IMR-90 (cell line): ENCODE measurements around the gene COL18A1. TPM values are rescaled to one million over a fixed set of nuclear protein-coding genes. Genes with fewer than 3 reads are reported as not detected.

Experiments used
- ATAC-seq: fragments of 200-7000 bp; cut with Tn5 transposase; 2 replicates; pipeline ENCODE4 v1.9.1; 2020; ENCODE audit warnings: low read depth, mild to moderate bottlenecking, moderate library complexity
- BruUV-seq: library from RNA; stranded (reverse); fragments of 400-500 nt; replicated peaks from 2 replicates; lab custom pipeline; 2021; lab: Mats Ljungman, UMichigan
- CTCF ChIA-PET: fragments of 300-600 bp; formaldehyde crosslinking; extraction: SDS; loops from one replicate; lab custom pipeline; 2021; ENCODE audit warnings: antibody characterized with exemption; lab: Yijun Ruan, JAX
- POLR2A ChIA-PET: fragments of 300-600 bp; sonication (Branson Sonifier 250); formaldehyde crosslinking; loops from one replicate; lab custom pipeline; 2022; ENCODE audit warnings: antibody characterized with exemption; ENCODE audit not compliant: unreplicated experiment; lab: Charles Lee
- DNase-seq: peaks from one replicate; pipeline ENCODE4 v3.0.0; 2013
- H2AFZ ChIP-seq: replicated peaks from 2 replicates; pipeline ENCODE3; 2013; ENCODE audit warnings: low read length, mild to moderate bottlenecking; ENCODE audit not compliant: poor library complexity
- H2AK5ac ChIP-seq: 2 replicates; pipeline ENCODE4 v1.6.1; 2013; ENCODE audit warnings: low read depth, low read length, inconsistent platforms
- H2AK9ac ChIP-seq: replicated peaks from 2 replicates; pipeline ENCODE3; 2013; ENCODE audit warnings: mild to moderate bottlenecking, low read depth, low read length, moderate library complexity; ENCODE audit not compliant: poor library complexity
- H2BK120ac ChIP-seq: 2 replicates; pipeline ENCODE4 v1.6.1; 2013; ENCODE audit warnings: low read depth, low read length, inconsistent platforms
- H2BK15ac ChIP-seq: 3 replicates; pipeline ENCODE4 v1.6.1; 2013; ENCODE audit warnings: low read depth, low read length, inconsistent platforms
- H2BK20ac ChIP-seq: 2 replicates; pipeline ENCODE4 v1.6.1; 2013; ENCODE audit warnings: low read depth, mild to moderate bottlenecking, inconsistent platforms, low read length, moderate library complexity
- H2BK5ac ChIP-seq: 2 replicates; pipeline ENCODE4 v1.6.1; 2013; ENCODE audit warnings: mild to moderate bottlenecking, low read depth, low read length, inconsistent platforms; ENCODE audit not compliant: poor library complexity, severe bottlenecking
- H3K14ac ChIP-seq: replicated peaks from 2 replicates; pipeline ENCODE4 v1.6.1; 2013; ENCODE audit warnings: low read depth, low read length, inconsistent platforms
- H3K18ac ChIP-seq: 2 replicates; pipeline ENCODE4 v1.6.1; 2013; ENCODE audit warnings: low read depth, low read length, control low read depth
- H3K23ac ChIP-seq: 2 replicates; pipeline ENCODE4 v1.6.1; 2013; ENCODE audit warnings: low read depth, low read length, inconsistent platforms
- H3K27ac ChIP-seq: 2 replicates; pipeline ENCODE4 v1.5.1; 2013; ENCODE audit warnings: mild to moderate bottlenecking, control low read depth, low read length; ENCODE audit not compliant: insufficient read depth
- H3K27me3 ChIP-seq: 2 replicates; pipeline ENCODE4 v1.6.1; 2013; ENCODE audit warnings: low read length; ENCODE audit not compliant: control insufficient read depth, insufficient read depth
- H3K36me3 ChIP-seq: 2 replicates; pipeline ENCODE4 v1.6.1; 2013; ENCODE audit warnings: low read length, mixed read lengths; ENCODE audit not compliant: control insufficient read depth, insufficient read depth
- H3K4ac ChIP-seq: 2 replicates; pipeline ENCODE4 v1.6.1; 2013; ENCODE audit warnings: low read depth, low read length, inconsistent platforms
- H3K4me1 ChIP-seq: 2 replicates; pipeline ENCODE4 v1.6.1; 2013; ENCODE audit warnings: low read length, mixed read lengths; ENCODE audit not compliant: control insufficient read depth, insufficient read depth
- H3K4me2 ChIP-seq: 2 replicates; pipeline ENCODE4 v1.6.1; 2013; ENCODE audit warnings: low read depth, mild to moderate bottlenecking, control low read depth, low read length, moderate library complexity
- H3K4me3 ChIP-seq: 2 replicates; pipeline ENCODE4 v1.5.1; 2013; ENCODE audit warnings: low read depth, mild to moderate bottlenecking, control low read depth, low read length, moderate library complexity; ENCODE audit not compliant: insufficient read depth
- H3K56ac ChIP-seq: 2 replicates; pipeline ENCODE4 v1.6.1; 2013; ENCODE audit warnings: low read length, inconsistent platforms; ENCODE audit not compliant: insufficient read depth; ENCODE audit errors: extremely low read depth
- H3K79me1 ChIP-seq, 2 experiments: 2 replicates each; pipeline ENCODE4 v1.6.1; 2013; ENCODE audit warnings: low read length in 2 of 2, inconsistent platforms in 1 of 2, low read depth in 1 of 2
- H3K9ac ChIP-seq: 2 replicates; pipeline ENCODE4 v1.6.1; 2013; ENCODE audit warnings: low read depth, low read length, control low read depth
- H3K9me1 ChIP-seq: 2 replicates; pipeline ENCODE4 v1.6.1; 2013; ENCODE audit warnings: low read length, inconsistent platforms; ENCODE audit not compliant: insufficient read depth
- H3K9me3 ChIP-seq: 2 replicates; pipeline ENCODE4 v1.6.1; 2013; ENCODE audit warnings: low read length; ENCODE audit not compliant: control insufficient read depth, insufficient read depth
- H4K20me1 ChIP-seq: 2 replicates; pipeline ENCODE4 v1.6.1; 2013; ENCODE audit warnings: low read length, inconsistent platforms; ENCODE audit not compliant: insufficient read depth
- H4K5ac ChIP-seq: 2 replicates; pipeline ENCODE4 v1.6.1; 2013; ENCODE audit warnings: mild to moderate bottlenecking, low read depth, low read length, control low read depth
- H4K8ac ChIP-seq, 2 experiments: 2 replicates each; pipeline ENCODE4 v1.6.1; 2013; ENCODE audit warnings: low read depth in 2 of 2, low read length in 2 of 2, control low read depth in 1 of 2, inconsistent platforms in 1 of 2
- H4K91ac ChIP-seq: 2 replicates; pipeline ENCODE4 v1.6.1; 2013; ENCODE audit warnings: low read depth, low read length, inconsistent platforms; ENCODE audit not compliant: insufficient read depth
- BHLHE40 ChIP-seq: fragments of 150-350 bp; IDR thresholded peaks from 2 replicates; pipeline ENCODE4 v1.6.1; 2016; ENCODE audit warnings: mild to moderate bottlenecking, low read depth, low read length
- CEBPB ChIP-seq: IDR thresholded peaks from 2 replicates; pipeline ENCODE4 v1.6.1; 2012; ENCODE audit warnings: low read depth, low read length, improper control_type of control experiment
- CHD1 ChIP-seq: IDR thresholded peaks from 2 replicates; pipeline ENCODE4 v1.6.1; 2012; ENCODE audit warnings: low read depth, low read length, improper control_type of control experiment
- FOS ChIP-seq: fragments of 150-350 bp; IDR thresholded peaks from 2 replicates; pipeline ENCODE4 v1.6.1; 2016; ENCODE audit warnings: low read depth, low read length
- MAFK ChIP-seq: IDR thresholded peaks from 2 replicates; pipeline ENCODE4 v1.6.1; 2012; ENCODE audit warnings: low read depth, low read length, improper control_type of control experiment
- MAZ ChIP-seq: IDR thresholded peaks from 2 replicates; pipeline ENCODE4 v1.6.1; 2012; ENCODE audit warnings: low read depth, mild to moderate bottlenecking, low read length, improper control_type of control experiment, moderate library complexity, borderline replicate concordance
- MXI1 ChIP-seq: IDR thresholded peaks from 2 replicates; pipeline ENCODE4 v1.6.1; 2012; ENCODE audit warnings: low read depth, mild to moderate bottlenecking, low read length, moderate library complexity, borderline replicate concordance
- NFE2L2 ChIP-seq: fragments of 150-350 bp; IDR thresholded peaks from 2 replicates; pipeline ENCODE4 v1.6.1; 2016; ENCODE audit warnings: low read depth, mild to moderate bottlenecking, low read length
- POLR2A ChIP-seq: IDR thresholded peaks from 2 replicates; pipeline ENCODE4 v1.6.1; 2012; ENCODE audit warnings: mild to moderate bottlenecking, low read depth, low read length
- RCOR1 ChIP-seq: IDR thresholded peaks from 2 replicates; pipeline ENCODE4 v1.6.1; 2012; ENCODE audit warnings: mild to moderate bottlenecking, low read length, improper control_type of control experiment; ENCODE audit not compliant: insufficient replicate concordance
- RFX5 ChIP-seq: IDR thresholded peaks from 2 replicates; pipeline ENCODE4 v1.8.0; 2012; ENCODE audit warnings: low read depth, mild to moderate bottlenecking, low read length, moderate library complexity
- SMC3 ChIP-seq: fragments of 150-350 bp; IDR thresholded peaks from 2 replicates; pipeline ENCODE4 v1.6.1; 2016; ENCODE audit warnings: low read depth, mild to moderate bottlenecking, antibody characterized with exemption, low read length, moderate library complexity
- WGBS, 2 experiments: methylation state at CpG; one replicate each; pipeline versions ENCODE4 v1.1.5 to v1.1.7; 2013; ENCODE audit warnings: missing lambda C conversion rate in 2 of 2; ENCODE audit not compliant: insufficient read length in 1 of 2; ENCODE audit errors: extremely low coverage in 2 of 2; 5-methylcytosine and 5-hydroxymethylcytosine counted together
- dilution Hi-C: fragments of 300-500 bp; cut with HindIII; formaldehyde crosslinking; loops from one replicate; pipeline ENCODE4 v1.14.3; 2018; ENCODE audit warnings: low sequenced_read_pairs; ENCODE audit not compliant: unreplicated experiment
- in situ Hi-C: fragments of 300-500 bp; cut with MboI; formaldehyde crosslinking; loops from 3 replicates; pipeline ENCODE4 v1.14.3; 2019; ENCODE audit warnings: low sequenced_read_pairs, inconsistent platforms, mixed read lengths
- intact Hi-C: fragments of 100-400 bp; cut with micrococcal nuclease; formaldehyde crosslinking; loops from 2 replicates; pipeline ENCODE4 v1.10.0; 2022
- polyA plus RNA-seq, 3 experiments: library from polyadenylated mRNA; depleted of rRNA; stranded (reverse); fragments of >200 nt; gene quantifications; 2 replicates each; pipeline ENCODE4 v1.2.3, GENCODE V29; 2012; ENCODE audit warnings: low replicate concordance in 1 of 3
- total RNA-seq: library from RNA; depleted of rRNA; stranded (reverse); fragments of >200 nt; gene quantifications from 2 replicates; pipeline ENCODE4 v1.2.3, GENCODE V29; 2012
- TF ChIP-seq, protein P1 (sequence below): conservative IDR thresholded peaks from 2 replicates; pipeline ENCODE4 v1.5.1; 2012; ENCODE audit warnings: mild to moderate bottlenecking, low read depth, low read length, improper control_type of control experiment
- TF ChIP-seq, protein P2 (sequence below): fragments of 150-350 bp; IDR thresholded peaks from 2 replicates; pipeline ENCODE4 v1.6.1; 2016; ENCODE audit warnings: low read depth, mild to moderate bottlenecking, low read length, moderate library complexity, borderline replicate concordance

COL18A1 gene
- total and polyA plus RNA-seq, 2 of the 4 experiments (the other 2 are of a cell fraction): 4.3 to 46.7 TPM

DNA sequence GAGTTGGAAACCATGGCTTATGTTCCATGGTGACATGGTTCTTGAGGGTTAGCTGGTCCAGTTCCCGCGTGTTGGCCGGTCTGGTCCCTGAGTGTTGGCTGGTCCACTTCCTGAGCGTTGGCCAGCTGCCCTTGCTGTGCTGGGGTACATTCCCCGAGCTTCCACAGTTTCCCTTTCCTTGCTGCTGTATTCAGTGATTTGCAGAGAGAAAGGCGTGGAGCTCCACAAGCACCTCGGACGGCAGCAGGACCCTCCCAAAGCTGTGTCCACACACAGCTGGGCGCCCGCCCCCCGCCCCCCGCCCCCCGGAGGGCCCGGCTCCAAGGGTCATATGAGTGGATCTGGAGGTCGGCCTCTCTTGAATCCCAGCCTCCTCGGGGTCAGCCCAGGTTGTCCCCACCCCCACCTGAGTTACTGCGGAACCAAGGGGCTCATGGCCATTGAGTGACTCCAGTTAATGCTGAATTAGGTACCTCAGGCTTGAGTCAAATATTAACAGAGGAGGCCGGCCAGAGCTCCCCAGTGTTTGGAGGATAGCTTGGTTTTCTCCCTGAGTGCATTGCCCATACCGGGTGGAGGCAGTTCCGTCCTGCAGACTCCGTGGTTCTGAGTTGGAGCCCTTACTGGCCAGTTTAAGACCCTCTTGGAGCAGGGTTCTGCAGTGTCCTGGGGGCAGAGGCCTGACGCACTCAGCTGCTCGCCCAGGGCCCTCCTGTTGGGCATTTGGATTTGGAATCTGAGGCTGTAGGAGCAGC is 18.4 kb downstream of the COL18A1 start:
- H2AK5ac ChIP-seq: 0 out of 2 replicates have a peak overlapping the region, but pooled peaks have one; percentile 11
- no peak overlapping the region for H3K56ac ChIP-seq
- H3K4me3 ChIP-seq: no peak overlapping the region
- H3K27me3 ChIP-seq: no peaks in the 10 kb centered on the region
- no peak overlapping the region for H4K91ac ChIP-seq
- no peak overlapping the region for H4K8ac ChIP-seq
- peaks cover 12 to 84% of the 10 kb centered on the region in 2 experiments for H3K79me1 ChIP-seq
- peaks cover 5% of the 10 kb centered on the region for H3K36me3 ChIP-seq
- no peak overlapping the region for H3K4ac ChIP-seq
- dilution Hi-C loops: no loop called here
- WGBS, 2 experiments: 88% methylated on average over 7 of the region's 23 CpGs; no CpG with 5 or more reads in 1 of the 2 experiments
- peaks cover 11% of the 10 kb centered on the region for H3K4me1 ChIP-seq
- H3K18ac ChIP-seq: no peak overlapping the region
- H3K9me3 ChIP-seq: no peaks in the 10 kb centered on the region
- H2BK5ac ChIP-seq: no peak overlapping the region
- H4K20me1 ChIP-seq: peaks cover 57% of the 10 kb centered on the region
- ATAC-seq: no peak
- no peak overlapping the region for H2AK9ac ChIP-seq
- intact Hi-C loops: no loop called here
- H2BK15ac ChIP-seq: no peak overlapping the region
- no peak overlapping the region for H3K9ac ChIP-seq
- CTCF ChIA-PET: interaction anchor here (0.8 kb wide), 1 partner anchor 283 kb away, joined by 3 read pairs; no protein-coding TSS in a partner anchor
- no peak overlapping the region for H2BK20ac ChIP-seq
- no peak overlapping the region for H3K23ac ChIP-seq
- DNase-seq: no peak
- POLR2A ChIA-PET: interaction anchor here (0.6 kb wide), 1 partner anchor 133 kb away, joined by 3 read pairs; no protein-coding TSS in a partner anchor
- no peak overlapping the region for H3K14ac ChIP-seq
- peak overlapping the region; percentile 56 for H2AFZ ChIP-seq
- no peak overlapping the region for H2BK120ac ChIP-seq
- no peak overlapping the region for H4K5ac ChIP-seq
- no peak overlapping the region for H3K4me2 ChIP-seq
- peaks cover 21% of the 10 kb centered on the region for H3K9me1 ChIP-seq
- TF ChIP-seq, protein P1, sequence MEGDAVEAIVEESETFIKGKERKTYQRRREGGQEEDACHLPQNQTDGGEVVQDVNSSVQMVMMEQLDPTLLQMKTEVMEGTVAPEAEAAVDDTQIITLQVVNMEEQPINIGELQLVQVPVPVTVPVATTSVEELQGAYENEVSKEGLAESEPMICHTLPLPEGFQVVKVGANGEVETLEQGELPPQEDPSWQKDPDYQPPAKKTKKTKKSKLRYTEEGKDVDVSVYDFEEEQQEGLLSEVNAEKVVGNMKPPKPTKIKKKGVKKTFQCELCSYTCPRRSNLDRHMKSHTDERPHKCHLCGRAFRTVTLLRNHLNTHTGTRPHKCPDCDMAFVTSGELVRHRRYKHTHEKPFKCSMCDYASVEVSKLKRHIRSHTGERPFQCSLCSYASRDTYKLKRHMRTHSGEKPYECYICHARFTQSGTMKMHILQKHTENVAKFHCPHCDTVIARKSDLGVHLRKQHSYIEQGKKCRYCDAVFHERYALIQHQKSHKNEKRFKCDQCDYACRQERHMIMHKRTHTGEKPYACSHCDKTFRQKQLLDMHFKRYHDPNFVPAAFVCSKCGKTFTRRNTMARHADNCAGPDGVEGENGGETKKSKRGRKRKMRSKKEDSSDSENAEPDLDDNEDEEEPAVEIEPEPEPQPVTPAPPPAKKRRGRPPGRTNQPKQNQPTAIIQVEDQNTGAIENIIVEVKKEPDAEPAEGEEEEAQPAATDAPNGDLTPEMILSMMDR: no peak
- TF ChIP-seq RCOR1 (no peak), NFE2L2 (no peak), FOS (no peak), SMC3 (no peak), CHD1 (no peak), CEBPB (no peak), MAZ (no peak), POLR2A (no peak), MAFK (no peak), RFX5 (no peak), BHLHE40 (no peak), MXI1 (no peak)
- TF ChIP-seq, protein P2, sequence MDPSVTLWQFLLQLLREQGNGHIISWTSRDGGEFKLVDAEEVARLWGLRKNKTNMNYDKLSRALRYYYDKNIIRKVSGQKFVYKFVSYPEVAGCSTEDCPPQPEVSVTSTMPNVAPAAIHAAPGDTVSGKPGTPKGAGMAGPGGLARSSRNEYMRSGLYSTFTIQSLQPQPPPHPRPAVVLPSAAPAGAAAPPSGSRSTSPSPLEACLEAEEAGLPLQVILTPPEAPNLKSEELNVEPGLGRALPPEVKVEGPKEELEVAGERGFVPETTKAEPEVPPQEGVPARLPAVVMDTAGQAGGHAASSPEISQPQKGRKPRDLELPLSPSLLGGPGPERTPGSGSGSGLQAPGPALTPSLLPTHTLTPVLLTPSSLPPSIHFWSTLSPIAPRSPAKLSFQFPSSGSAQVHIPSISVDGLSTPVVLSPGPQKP: no peak
- in situ Hi-C loops: no loop called here
- BruUV-seq: no TSS peak
- H3K27ac ChIP-seq: no peak overlapping the region
